K562 (cell line): ENCODE data around the gene GPATCH4.

Experiments used
- CTCF ChIP-seq, 3 experiments: IDR thresholded peaks in 2 of 3; conservative IDR thresholded peaks in 1 of 3; 2 replicates each; pipeline ENCODE4 v1.5.1; 2011 to 2012; ENCODE audit warnings: low read length in 3 of 3, mild to moderate bottlenecking in 3 of 3, control low read depth in 2 of 3, improper control_type of control experiment in 1 of 3, inconsistent platforms in 1 of 3, low read depth in 1 of 3, mixed read lengths in 1 of 3, moderate library complexity in 1 of 3; ENCODE audit not compliant: insufficient read depth in 2 of 3
- ESRRA ChIP-seq: fragments of 450-650 bp; IDR thresholded peaks from 2 replicates; pipeline ENCODE4 v1.6.1; 2014; ENCODE audit warnings: low read depth, mild to moderate bottlenecking, moderate library complexity, borderline replicate concordance
- HDAC3 ChIP-seq: fragments of 450-650 bp; IDR thresholded peaks from 2 replicates; pipeline ENCODE4 v1.6.1; 2018; ENCODE audit warnings: borderline replicate concordance, mild to moderate bottlenecking, moderate library complexity; ENCODE audit not compliant: partially characterized antibody
- KLF6 ChIP-seq: fragments of 250-450 bp; sonication (Bioruptor Pico); IDR thresholded peaks from 2 replicates; pipeline ENCODE4 v1.4.0; 2020; ENCODE audit warnings: mild to moderate bottlenecking, moderate library complexity, borderline replicate concordance
- RAD21 ChIP-seq, 2 experiments: fragments of 250-450 bp in 1 of 2; fragments of 450-650 bp in 1 of 2; sonication (Bioruptor Pico) in 1 of 2; formaldehyde crosslinking in 1 of 2; IDR thresholded peaks in 1 of 2; conservative IDR thresholded peaks in 1 of 2; 2 replicates each; pipeline versions ENCODE4 v1.4.0 to v1.8.0; 2020 to 2022; ENCODE audit warnings: mild to moderate bottlenecking in 2 of 2, moderate library complexity in 1 of 2
- SRF ChIP-seq, 2 experiments: fragments of 250-450, 450-650 bp in 1 of 2; sonication (Bioruptor Pico) in 1 of 2; sonication (generic) in 1 of 2; formaldehyde crosslinking; IDR thresholded peaks; 2 replicates each; pipeline versions ENCODE4 v1.5.0 to v1.5.1; 2020 to 2022; ENCODE audit warnings: mild to moderate bottlenecking in 1 of 2, missing genetic modification reagents in 1 of 2
- TEAD4 ChIP-seq, 2 experiments: sonication (generic) in 1 of 2; formaldehyde crosslinking in 1 of 2; IDR thresholded peaks; 2 replicates each; pipeline versions ENCODE4 v1.6.1 to v1.8.0; 2012 to 2022; ENCODE audit warnings: borderline replicate concordance in 1 of 2, inconsistent platforms in 1 of 2, low read length in 1 of 2, mild to moderate bottlenecking in 1 of 2, missing genetic modification reagents in 1 of 2

- no peak for TF ChIP-seq KLF6 (CRISPR knock-in tag)
- TF ChIP-seq TEAD4 (IDR thresholded peaks at IDR 0.05; ENCODE audit: low read length) = no peak
- no peak for TF ChIP-seq TEAD4 (CRISPR knock-in tag; IDR thresholded peaks at IDR 0.05; ENCODE audit: borderline replicate concordance)
- TF ChIP-seq CTCF (IDR thresholded peaks at IDR 0.05 in 2 of 3, conservative IDR thresholded peaks at IDR 0.05 in 1 of 3; ENCODE audit: insufficient read depth in 2 of 3, low read depth in 1 of 3, low read length in 3 of 3) = no peak
- no peak for TF ChIP-seq HDAC3
- no peak for TF ChIP-seq SRF (CRISPR knock-in tag; IDR thresholded peaks at IDR 0.05)
- no peak for TF ChIP-seq ESRRA
- TF ChIP-seq RAD21 (CRISPR knock-in tag; conservative IDR thresholded peaks at IDR 0.05 in 1 of 2, IDR thresholded peaks at IDR 0.05 in 1 of 2) = no peak
Measured at GRCh38 chr1:156591181-156591431, 10.2 kb downstream of the GPATCH4 start.
